ENCODE data around the gene PRRX2.

PRRX2 gene

GRCh38 chr9:129762370-129762984 is 97.0 kb downstream of the PRRX2 start:
- peak; percentile 26; the same call in 1 of the 2 replicates for TF ChIP-seq TAF1 (IDR thresholded peaks at IDR 0.05; ENCODE audit: borderline replicate concordance, insufficient read depth, low read length)

GRCh38 chr9:129762985-129763926 is 97.8 kb downstream of the PRRX2 start:
- no peak for TF ChIP-seq FOXP2 (optimal IDR thresholded peaks at IDR 0.05; ENCODE audit: borderline replicate concordance, extremely low read depth, extremely low read length, insufficient read depth)
- no peak for TF ChIP-seq POLR2AphosphoS5 (IDR thresholded peaks at IDR 0.05; ENCODE audit: low read depth, low read length)
- no peak for TF ChIP-seq TAF1 (IDR thresholded peaks at IDR 0.05; ENCODE audit: borderline replicate concordance, insufficient read depth, low read length)
- TF ChIP-seq SIN3A (IDR thresholded peaks at IDR 0.05; ENCODE audit: borderline replicate concordance, insufficient read depth, low read length) = no peak
- no peak for TF ChIP-seq REST (IDR thresholded peaks at IDR 0.05; ENCODE audit: insufficient read depth in 1 of 2, low read depth in 2 of 2, low read length in 2 of 2)

- TF ChIP-seq FOXP2 (optimal IDR thresholded peaks at IDR 0.05; ENCODE audit: borderline replicate concordance, extremely low read depth, extremely low read length, insufficient read depth) = no peak
- no peak for TF ChIP-seq SIN3A (IDR thresholded peaks at IDR 0.05; ENCODE audit: borderline replicate concordance, insufficient read depth, low read length)
- TF ChIP-seq TAF1 (IDR thresholded peaks at IDR 0.05; ENCODE audit: borderline replicate concordance, insufficient read depth, low read length) = no peak
- TF ChIP-seq POLR2AphosphoS5 (IDR thresholded peaks at IDR 0.05; ENCODE audit: low read depth, low read length) = no peak
- no peak for TF ChIP-seq REST (IDR thresholded peaks at IDR 0.05; ENCODE audit: insufficient read depth in 1 of 2, low read depth in 2 of 2, low read length in 2 of 2)
These were observed 100.4 kb downstream of the PRRX2 start for GRCh38 chr9:129765764-129766317.

- TF ChIP-seq FOXP2 (optimal IDR thresholded peaks at IDR 0.05; ENCODE audit: borderline replicate concordance, extremely low read depth, extremely low read length, insufficient read depth) (no peak), TAF1 (IDR thresholded peaks at IDR 0.05; ENCODE audit: borderline replicate concordance, insufficient read depth, low read length) (no peak), REST (IDR thresholded peaks at IDR 0.05; ENCODE audit: insufficient read depth in 1 of 2, low read depth in 2 of 2, low read length in 2 of 2) (no peak), SIN3A (IDR thresholded peaks at IDR 0.05; ENCODE audit: borderline replicate concordance, insufficient read depth, low read length) (no peak), POLR2AphosphoS5 (IDR thresholded peaks at IDR 0.05; ENCODE audit: low read depth, low read length) (no peak)
These were observed 103.0 kb downstream of the PRRX2 start for GRCh38 chr9:129768486-129768885.

GRCh38 chr9:129769669-129770068 is 104.2 kb downstream of the PRRX2 start:
- TF ChIP-seq SIN3A (IDR thresholded peaks at IDR 0.05; ENCODE audit: borderline replicate concordance, insufficient read depth, low read length) (no peak), POLR2AphosphoS5 (IDR thresholded peaks at IDR 0.05; ENCODE audit: low read depth, low read length) (no peak), TAF1 (IDR thresholded peaks at IDR 0.05; ENCODE audit: borderline replicate concordance, insufficient read depth, low read length) (no peak), FOXP2 (optimal IDR thresholded peaks at IDR 0.05; ENCODE audit: borderline replicate concordance, extremely low read depth, extremely low read length, insufficient read depth) (no peak), REST (IDR thresholded peaks at IDR 0.05; ENCODE audit: insufficient read depth in 1 of 2, low read depth in 2 of 2, low read length in 2 of 2) (no peak)

All from PFSK-1 (cell line).